Transverse colon (tissue), 4 donors: ENCODE data around the gene EFNA5. TPM values are rescaled to one million over a fixed set of nuclear protein-coding genes. Genes with fewer than 3 reads are reported as not detected.

Experiments
- DNase-seq: peaks from one replicate; pipeline ENCODE4 v3.0.0-alpha.2; 2019
- H3K27ac ChIP-seq, 4 donors: fragments of 200-600 bp; sonication (generic); 2 replicates each; pipeline ENCODE4 v1.5.1; 2016 to 2018; ENCODE audit warnings: inconsistent platforms in 4 of 4
- H3K27me3 ChIP-seq: fragments of 200-600 bp; sonication (generic); 2 replicates; pipeline ENCODE4 v1.5.1; 2017; ENCODE audit warnings: inconsistent platforms
- H3K36me3 ChIP-seq, 4 donors: fragments of 200-600 bp; sonication (generic); 2 replicates each; pipeline ENCODE4 v1.5.1; 2017 to 2019; ENCODE audit warnings: inconsistent platforms in 4 of 4
- H3K4me1 ChIP-seq, 4 donors: fragments of 200-600 bp; sonication (generic); 2 replicates each; pipeline ENCODE4 v1.5.1; 2017 to 2020; ENCODE audit warnings: inconsistent platforms in 4 of 4
- H3K4me3 ChIP-seq, 4 donors: fragments of 200-600 bp; sonication (generic); 1 replicate in 1 of 4; 2 replicates in 3 of 4; pipeline versions ENCODE4 v1.5.1 to v1.6.1; 2017 to 2019; ENCODE audit warnings: inconsistent platforms in 4 of 4
- H3K9me3 ChIP-seq, 2 donors: fragments of 200-600 bp; sonication (generic); 2 replicates each; pipeline ENCODE4 v1.5.1; 2017 to 2019; ENCODE audit warnings: inconsistent platforms in 2 of 2
- EP300 ChIP-seq: sonication (generic); formaldehyde crosslinking; IDR thresholded peaks from one replicate; pipeline ENCODE4 v1.6.1; 2017; ENCODE audit warnings: antibody characterized with exemption, low read depth
- POLR2A ChIP-seq: fragments of 450-650 bp; IDR thresholded peaks from one replicate; pipeline ENCODE4 v1.6.1; 2016; ENCODE audit warnings: antibody characterized with exemption, mild to moderate bottlenecking, moderate library complexity
- POLR2AphosphoS5 ChIP-seq, 3 donors: sonication (generic); formaldehyde crosslinking; IDR thresholded peaks; one replicate each; pipeline ENCODE4 v1.6.1; 2016; ENCODE audit warnings: antibody characterized with exemption in 3 of 3
- WGBS, 2 donors: methylation state at CpG; one replicate each; pipeline ENCODE4 v1.1.5; 2018; ENCODE audit warnings: low coverage in 1 of 2; 5-methylcytosine and 5-hydroxymethylcytosine counted together
- in situ Hi-C, 4 donors: fragments of 200-750 bp; cut with MboI; loops; one replicate each; pipeline versions ENCODE4 v1.15.0 to v1.15.1; 2017; ENCODE audit warnings: low sequenced_read_pairs in 3 of 4, low pct_ligation_motif_present in 1 of 4, low pct_unique_long_range_greater_than_20kb in 1 of 4
- intact Hi-C: fragments of 100-400 bp; cut with DNase I; formaldehyde crosslinking; loops from one replicate; pipeline ENCODE4 v1.15.1; 2023; ENCODE audit warnings: low total_unique reads
- total RNA-seq, 4 donors: library from RNA; depleted of rRNA; stranded (reverse); fragments of >200 nt; gene quantifications; one replicate each; pipeline ENCODE4 v1.1.0, GENCODE V29; 2016
- TF ChIP-seq, protein P1 (sequence below), 5 experiments: fragments of 200-600 bp in 3 of 5; fragments of 450-650 bp in 2 of 5; sonication (generic) in 3 of 5; IDR thresholded peaks; 1 replicate in 2 of 5; 2 replicates in 3 of 5; pipeline ENCODE4 v1.5.1; 2016 to 2017; ENCODE audit warnings: antibody characterized with exemption in 5 of 5, inconsistent platforms in 3 of 5, mild to moderate bottlenecking in 2 of 5, moderate library complexity in 1 of 5

EFNA5 gene
- total RNA-seq, 4 donors from 2014 or later = 1.5 to 18.2 (median 12.1) TPM

- Histone ChIP-seq H3K4me3 (no peak overlapping the region), H3K36me3 (no peaks in the 10 kb centered on the region), H3K4me1 (no peaks in the 10 kb centered on the region), H3K27me3 (no peaks in the 10 kb centered on the region), H3K27ac (no peak overlapping the region), H3K9me3 (no peaks in the 10 kb centered on the region)
- TF ChIP-seq EP300 = no peak
- TF ChIP-seq POLR2A = no peak
- no peak for TF ChIP-seq POLR2AphosphoS5 (IDR thresholded peaks at IDR 0.05)
- TF ChIP-seq, protein P1, sequence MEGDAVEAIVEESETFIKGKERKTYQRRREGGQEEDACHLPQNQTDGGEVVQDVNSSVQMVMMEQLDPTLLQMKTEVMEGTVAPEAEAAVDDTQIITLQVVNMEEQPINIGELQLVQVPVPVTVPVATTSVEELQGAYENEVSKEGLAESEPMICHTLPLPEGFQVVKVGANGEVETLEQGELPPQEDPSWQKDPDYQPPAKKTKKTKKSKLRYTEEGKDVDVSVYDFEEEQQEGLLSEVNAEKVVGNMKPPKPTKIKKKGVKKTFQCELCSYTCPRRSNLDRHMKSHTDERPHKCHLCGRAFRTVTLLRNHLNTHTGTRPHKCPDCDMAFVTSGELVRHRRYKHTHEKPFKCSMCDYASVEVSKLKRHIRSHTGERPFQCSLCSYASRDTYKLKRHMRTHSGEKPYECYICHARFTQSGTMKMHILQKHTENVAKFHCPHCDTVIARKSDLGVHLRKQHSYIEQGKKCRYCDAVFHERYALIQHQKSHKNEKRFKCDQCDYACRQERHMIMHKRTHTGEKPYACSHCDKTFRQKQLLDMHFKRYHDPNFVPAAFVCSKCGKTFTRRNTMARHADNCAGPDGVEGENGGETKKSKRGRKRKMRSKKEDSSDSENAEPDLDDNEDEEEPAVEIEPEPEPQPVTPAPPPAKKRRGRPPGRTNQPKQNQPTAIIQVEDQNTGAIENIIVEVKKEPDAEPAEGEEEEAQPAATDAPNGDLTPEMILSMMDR (IDR thresholded peaks at IDR 0.05) = no peak
- WGBS, 2 donors = 43 to 53% methylated on average over 3 to 4 of the region's 4 CpGs
- intact Hi-C loops = no loop called here
- no peak for DNase-seq
- in situ Hi-C loops = no loop called here
These were observed 17.7 kb downstream of the EFNA5 start for GRCh38 chr5:107652839-107653607.

DNA sequence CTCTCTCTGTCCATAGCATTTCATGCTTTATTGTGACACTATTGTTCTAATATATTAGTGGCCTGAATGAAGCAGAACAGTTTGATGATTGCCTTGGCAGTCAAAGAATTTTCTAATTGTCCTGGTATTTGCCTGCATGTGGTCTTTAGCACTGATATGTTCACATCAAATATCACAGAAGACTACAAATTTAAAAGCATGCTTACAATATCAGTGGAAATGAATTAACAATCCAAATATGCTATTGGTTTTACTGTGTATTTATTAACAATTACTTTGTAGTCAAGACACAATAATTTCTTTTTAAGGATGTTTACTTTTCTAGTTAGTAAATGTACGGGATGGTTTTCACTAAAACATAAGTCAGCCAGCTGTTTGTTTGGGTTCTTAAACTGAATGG is 18.3 kb downstream of the EFNA5 start:
- Histone ChIP-seq H3K27ac (no peak overlapping the region), H3K36me3 (no peaks in the 10 kb centered on the region), H3K4me3 (no peak overlapping the region), H3K4me1 (no peaks in the 10 kb centered on the region), H3K9me3 (no peaks in the 10 kb centered on the region), H3K27me3 (no peaks in the 10 kb centered on the region)
- intact Hi-C loops = no loop called here
- in situ Hi-C loops = no loop called here
- TF ChIP-seq EP300 (no peak), POLR2AphosphoS5 (IDR thresholded peaks at IDR 0.05) (no peak), POLR2A (no peak)
- TF ChIP-seq, protein P1 (IDR thresholded peaks at IDR 0.05) = no peak
- DNase-seq = no peak
- 62 to 63% methylated on average over 1 of the region's 1 CpG for WGBS, 2 donors

- intact Hi-C loops (no loop called here), in situ Hi-C loops (no loop called here)
- H3K36me3 ChIP-seq = no peaks in the 10 kb centered on the region
- no peak overlapping the region for H3K27ac ChIP-seq
- H3K4me3 ChIP-seq = no peak overlapping the region
- H3K9me3 ChIP-seq = no peaks in the 10 kb centered on the region
- H3K27me3 ChIP-seq = no peaks in the 10 kb centered on the region
- 90 to 92% methylated on average over 6 of the region's 6 CpGs for WGBS, 2 donors
- no peaks in the 10 kb centered on the region for H3K4me1 ChIP-seq
- DNase-seq = no peak
- TF ChIP-seq POLR2AphosphoS5 (IDR thresholded peaks at IDR 0.05) (no peak), POLR2A (no peak), EP300 (no peak)
- TF ChIP-seq, protein P1 (IDR thresholded peaks at IDR 0.05) = no peak
These were observed 19.4 kb downstream of the EFNA5 start for GRCh38 chr5:107651325-107651724.

DNA sequence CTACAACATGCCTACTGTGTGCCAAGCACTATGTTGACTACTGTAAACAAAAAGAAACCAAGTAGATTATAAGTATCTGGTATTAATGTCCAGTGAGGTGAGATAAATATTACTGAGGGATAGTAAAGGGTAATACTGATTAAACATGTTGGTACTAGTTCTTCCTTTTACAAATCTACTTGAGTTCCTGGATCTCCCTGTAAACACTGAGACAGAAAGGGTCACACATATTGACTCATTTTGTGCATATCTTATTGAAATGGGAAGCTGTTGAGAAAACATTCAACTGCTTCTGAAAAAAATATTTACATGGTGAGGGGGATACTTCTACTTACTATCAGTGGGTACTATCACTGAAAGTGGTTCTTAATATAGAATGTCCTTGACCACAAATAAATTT is 24.3 kb downstream of the EFNA5 start:
- no peak overlapping the region for H3K4me3 ChIP-seq
- intact Hi-C loops = no loop called here
- no peak overlapping the region for H3K27ac ChIP-seq
- DNase-seq = no peak
- no peaks in the 10 kb centered on the region for H3K27me3 ChIP-seq
- TF ChIP-seq POLR2A (no peak), POLR2AphosphoS5 (IDR thresholded peaks at IDR 0.05) (no peak), EP300 (no peak)
- TF ChIP-seq, protein P1 (IDR thresholded peaks at IDR 0.05) = no peak
- in situ Hi-C loops = no loop called here
- H3K4me1 ChIP-seq = no peaks in the 10 kb centered on the region
- no peaks in the 10 kb centered on the region for H3K36me3 ChIP-seq
- no peaks in the 10 kb centered on the region for H3K9me3 ChIP-seq
